Endothelial cell of umbilical vein (primary cell): ENCODE measurements around the gene CCNT2. TPM values are rescaled to one million over a fixed set of nuclear protein-coding genes. Genes with fewer than 3 reads are reported as not detected.

Source experiments
- BruUV-seq: library from RNA; stranded (reverse); fragments of 400-500 nt; replicated peaks from 2 replicates; lab custom pipeline; 2021; lab: Mats Ljungman, UMichigan
- CTCF ChIA-PET: fragments of 300-600, 350-600 bp; sonication (Branson Sonifier 250); formaldehyde crosslinking; loops from one replicate; lab custom pipeline; 2021; ENCODE audit warnings: antibody characterized with exemption, inconsistent platforms; lab: Charles Lee
- POLR2A ChIA-PET: fragments of 300-600, 350-600 bp; sonication (Branson Sonifier 250); formaldehyde crosslinking; loops from one replicate; lab custom pipeline; 2021; ENCODE audit warnings: antibody characterized with exemption, inconsistent platforms; lab: Charles Lee
- DNase-seq: peaks from one replicate; pipeline ENCODE4 v3.0.0-alpha.2; 2011; ENCODE audit warnings: low read depth, low spot score
- FAIRE-seq: peaks from 2 replicates; lab custom pipeline; 2011; peaks lifted over from hg19 to GRCh38; lab: Jason Lieb, UNC
- H2AFZ ChIP-seq: 2 replicates; pipeline ENCODE4 v1.6.0; 2012; ENCODE audit warnings: low read depth, low read length, control low read depth, inconsistent platforms
- H3K27ac ChIP-seq: 2 replicates; pipeline ENCODE4 v1.5.1; 2011; ENCODE audit warnings: low read depth, mild to moderate bottlenecking, control low read depth, low read length, moderate library complexity; ENCODE audit not compliant: insufficient read depth
- H3K27me3 ChIP-seq, 2 experiments: 2 replicates each; pipeline versions ENCODE4 v1.6.0 to v1.6.1; 2011; ENCODE audit warnings: low read length in 2 of 2, mixed read lengths in 1 of 2; ENCODE audit not compliant: control insufficient read depth in 2 of 2, insufficient read depth in 2 of 2
- H3K36me3 ChIP-seq, 2 experiments: 2 replicates in 1 of 2; 3 replicates in 1 of 2; pipeline ENCODE4 v1.5.1; 2011; ENCODE audit warnings: low read length in 2 of 2, mild to moderate bottlenecking in 1 of 2, moderate library complexity in 1 of 2; ENCODE audit not compliant: control insufficient read depth in 2 of 2, insufficient read depth in 2 of 2; ENCODE audit errors: extremely low read depth in 1 of 2
- H3K4me1 ChIP-seq: 3 replicates; pipeline ENCODE4 v1.5.1; 2011; ENCODE audit warnings: mild to moderate bottlenecking, low read length; ENCODE audit not compliant: control insufficient read depth, insufficient read depth; ENCODE audit errors: extremely low read depth
- H3K4me2 ChIP-seq: 2 replicates; pipeline ENCODE4 v1.6.1; 2011; ENCODE audit warnings: low read length, control low read depth, mixed read lengths; ENCODE audit not compliant: insufficient read depth
- H3K4me3 ChIP-seq, 3 experiments: fragments of 200-600 bp in 1 of 3; sonication (generic), shearing (Covaris generic) in 1 of 3; replicated peaks in 1 of 3; 2 replicates each; pipeline ENCODE4 v1.5.1; 2011 to 2016; ENCODE audit warnings: control low read depth in 3 of 3, low read length in 3 of 3, mild to moderate bottlenecking in 2 of 3, inconsistent platforms in 1 of 3, low read depth in 1 of 3, moderate library complexity in 1 of 3; ENCODE audit not compliant: insufficient read depth in 1 of 3
- H3K79me2 ChIP-seq: 2 replicates; pipeline ENCODE4 v1.6.0; 2012; ENCODE audit warnings: low read length, inconsistent platforms; ENCODE audit not compliant: control insufficient read depth, insufficient read depth
- H3K9ac ChIP-seq: replicated peaks from 2 replicates; pipeline ENCODE3; 2011; ENCODE audit warnings: low read length, control low read depth; ENCODE audit not compliant: insufficient read depth; ENCODE audit errors: extremely low read depth
- H3K9me1 ChIP-seq: replicated peaks from 3 replicates; pipeline ENCODE4 v1.6.0; 2011; ENCODE audit warnings: mild to moderate bottlenecking, low read length; ENCODE audit not compliant: control insufficient read depth, insufficient read depth; ENCODE audit errors: extremely low read depth
- H3K9me3 ChIP-seq: replicated peaks from 2 replicates; pipeline ENCODE4 v1.5.1; 2012; ENCODE audit warnings: low read length, inconsistent platforms; ENCODE audit not compliant: control insufficient read depth, insufficient read depth
- H4K20me1 ChIP-seq: replicated peaks from 2 replicates; pipeline ENCODE3; 2011; ENCODE audit warnings: mild to moderate bottlenecking, low read length; ENCODE audit not compliant: control insufficient read depth, insufficient read depth; ENCODE audit errors: extremely low read depth
- CTCF ChIP-seq, 2 donors: IDR thresholded peaks; 1 replicate in 1 of 2; 2 replicates in 1 of 2; pipeline ENCODE4 v1.5.1; 2011; ENCODE audit warnings: low read length in 2 of 2, mild to moderate bottlenecking in 2 of 2, moderate library complexity in 2 of 2, control low read depth in 1 of 2, inconsistent platforms in 1 of 2, low read depth in 1 of 2; ENCODE audit not compliant: insufficient read depth in 1 of 2; ENCODE audit errors: extremely low read depth in 1 of 2
- EZH2 ChIP-seq: IDR thresholded peaks from 2 replicates; pipeline ENCODE4 v1.6.1; 2012; ENCODE audit warnings: borderline replicate concordance, low read depth, mild to moderate bottlenecking, moderate library complexity, low read length, inconsistent platforms; ENCODE audit not compliant: severe bottlenecking
- FOS ChIP-seq: IDR thresholded peaks from 2 replicates; pipeline ENCODE4 v1.6.1; 2011; ENCODE audit warnings: mild to moderate bottlenecking, low read length, moderate library complexity, borderline replicate concordance; ENCODE audit not compliant: insufficient read depth
- GATA2 ChIP-seq: IDR thresholded peaks from 2 replicates; pipeline ENCODE4 v1.7.0; 2011; ENCODE audit warnings: low read depth, mild to moderate bottlenecking, moderate library complexity, mixed read lengths, low read length; ENCODE audit not compliant: insufficient read length, insufficient read depth
- JUN ChIP-seq: IDR thresholded peaks from 2 replicates; pipeline ENCODE4 v1.6.1; 2011; ENCODE audit warnings: borderline replicate concordance, low read depth; ENCODE audit not compliant: insufficient read length, insufficient read depth
- MAX ChIP-seq: IDR thresholded peaks from 2 replicates; pipeline ENCODE4 v1.6.1; 2011; ENCODE audit not compliant: insufficient read depth, insufficient read length
- MYC ChIP-seq: IDR thresholded peaks from one replicate; pipeline ENCODE4 v1.6.1; 2011; ENCODE audit warnings: mild to moderate bottlenecking, low read depth, low read length
- POLR2A ChIP-seq: IDR thresholded peaks from 2 replicates; pipeline ENCODE4 v1.6.1; 2012; ENCODE audit warnings: low read depth, mild to moderate bottlenecking, control low read depth, low read length
- POLR2AphosphoS5 ChIP-seq: IDR thresholded peaks from 2 replicates; pipeline ENCODE4 v1.6.1; 2012; ENCODE audit warnings: low read depth, mild to moderate bottlenecking, control low read depth, low read length, moderate library complexity; ENCODE audit not compliant: insufficient read depth
- dilution Hi-C: fragments of 300-500 bp; cut with MboI; formaldehyde crosslinking; loops from one replicate; pipeline ENCODE4 v1.15.0; 2019; ENCODE audit warnings: low sequenced_read_pairs; ENCODE audit not compliant: extremely low pct_ligation_motif_present
- intact Hi-C: fragments of 100-400 bp; cut with micrococcal nuclease; formaldehyde crosslinking; loops from one replicate; pipeline ENCODE4 v1.10.0; 2022
- polyA plus RNA-seq, 4 experiments: library from polyadenylated mRNA; depleted of rRNA in 3 of 4; stranded (reverse) in 3 of 4; unstranded in 1 of 4; fragments of >200 nt; gene quantifications; 2 replicates each; pipeline versions ENCODE4 v1.2.1 to v1.2.3, GENCODE V29; 2011 to 2012; ENCODE audit warnings: missing spikeins in 1 of 4
- total RNA-seq: library from RNA; stranded (reverse); gene quantifications from 2 replicates; pipeline ENCODE4 v1.2.3, GENCODE V29; 2021

The CCNT2 gene
- total and polyA plus RNA-seq, 2 donors (not counting 3 experiments of a cell fraction or from before 2014, with no cell fraction given) = 10.3 to 35.5 TPM

- H3K4me3 ChIP-seq = no peak overlapping the region
- TF ChIP-seq FOS (no peak), EZH2 (no peak), CTCF (IDR thresholded peaks at IDR 0.05; ENCODE audit: extremely low read depth in 1 of 2, insufficient read depth in 1 of 2, low read depth in 1 of 2, low read length in 2 of 2) (no peak), POLR2AphosphoS5 (no peak), MYC (no peak), JUN (no peak), POLR2A (no peak), MAX (no peak), GATA2 (no peak)
- H2AFZ ChIP-seq = no peak overlapping the region
- peaks cover 2% of the 10 kb centered on the region for H3K9me1 ChIP-seq
- ChIA-PET CTCF (no interaction called here), POLR2A (no interaction called here)
- peaks cover 94% of the 10 kb centered on the region for H3K79me2 ChIP-seq
- H3K4me2 ChIP-seq = peak overlapping the region; percentile 30
- H3K27me3 ChIP-seq = no peaks in the 10 kb centered on the region
- dilution Hi-C loops = no loop called here
- H3K9me3 ChIP-seq = no peaks in the 10 kb centered on the region
- no peak overlapping the region for H3K27ac ChIP-seq
- H3K9ac ChIP-seq = no peak overlapping the region
- DNase-seq = no peak
- no TSS peak for BruUV-seq
- FAIRE-seq = no peak
- intact Hi-C loops = no loop called here
- H3K36me3 ChIP-seq = peaks cover 3 to 4% of the 10 kb centered on the region in 2 experiments
- peaks cover 23% of the 10 kb centered on the region for H4K20me1 ChIP-seq
- H3K4me1 ChIP-seq = peaks cover 14% of the 10 kb centered on the region
These were observed 15.5 kb downstream of the CCNT2 start for GRCh38 chr2:134934150-134934549.
